CD14-positive monocyte (primary cell): ENCODE data around the gene SRGAP2C. TPM values are rescaled to one million over a fixed set of nuclear protein-coding genes. Genes with fewer than 3 reads are reported as not detected.
"Not testable (repeated sequence)": the region's sequence is repeated elsewhere in the genome, so short reads cannot be mapped to it uniquely, and the experiment has no call there.

Experiments
- DNase-seq, 3 donors: peaks; one replicate each; pipeline ENCODE4 v3.0.0-alpha.2; 2011 to 2022
- H2AFZ ChIP-seq: 2 replicates; pipeline ENCODE4 v1.6.0; 2012; ENCODE audit warnings: mild to moderate bottlenecking, low read depth, low read length, inconsistent platforms; ENCODE audit not compliant: insufficient read depth, poor library complexity, severe bottlenecking
- H3K27ac ChIP-seq, 2 donors: 1 replicate in 1 of 2; 2 replicates in 1 of 2; pipeline ENCODE4 v1.5.1; 2012 to 2013; ENCODE audit warnings: low read length in 2 of 2, control low read depth in 1 of 2, inconsistent platforms in 1 of 2, low read depth in 1 of 2, mild to moderate bottlenecking in 1 of 2
- H3K27me3 ChIP-seq, 2 donors: one replicate each; pipeline versions ENCODE4 v1.6.0 to v1.6.1; 2011 to 2013; ENCODE audit warnings: low read length in 2 of 2; ENCODE audit not compliant: control insufficient read depth in 2 of 2, insufficient read depth in 2 of 2
- H3K36me3 ChIP-seq, 2 donors: replicated peaks in 1 of 2; 1 replicate in 1 of 2; 2 replicates in 1 of 2; pipeline versions ENCODE4 v1.5.1 to v1.6.1; 2012 to 2013; ENCODE audit warnings: low read length in 2 of 2, control low read depth in 1 of 2, inconsistent platforms in 1 of 2, mild to moderate bottlenecking in 1 of 2; ENCODE audit not compliant: insufficient read depth in 2 of 2, control insufficient read depth in 1 of 2
- H3K4me1 ChIP-seq, 2 donors: 1 replicate in 1 of 2; 2 replicates in 1 of 2; pipeline versions ENCODE4 v1.5.1 to v1.6.1; 2012 to 2013; ENCODE audit warnings: low read length in 2 of 2, control low read depth in 1 of 2, inconsistent platforms in 1 of 2, mild to moderate bottlenecking in 1 of 2, moderate library complexity in 1 of 2; ENCODE audit not compliant: insufficient read depth in 2 of 2, control insufficient read depth in 1 of 2
- H3K4me2 ChIP-seq: replicated peaks from 2 replicates; pipeline ENCODE3; 2012; ENCODE audit warnings: low read length, moderate library complexity, mild to moderate bottlenecking; ENCODE audit not compliant: poor library complexity, severe bottlenecking; ENCODE audit errors: extremely low read depth
- H3K4me3 ChIP-seq, 3 experiments: fragments of 200-600 bp in 1 of 3; sonication (generic) in 1 of 3; replicated peaks in 1 of 3; 1 replicate in 2 of 3; 2 replicates in 1 of 3; pipeline ENCODE4 v1.5.1; 2011 to 2013; ENCODE audit warnings: low read length in 3 of 3, mild to moderate bottlenecking in 3 of 3, control low read depth in 2 of 3, low read depth in 2 of 3, inconsistent platforms in 1 of 3, moderate library complexity in 1 of 3
- H3K79me2 ChIP-seq: 2 replicates; pipeline ENCODE4 v1.6.0; 2012; ENCODE audit warnings: mild to moderate bottlenecking, control low read depth, inconsistent platforms, low read length, moderate library complexity; ENCODE audit not compliant: insufficient read depth
- H3K9ac ChIP-seq: 2 replicates; pipeline ENCODE4 v1.6.0; 2017; ENCODE audit warnings: low read length, mild to moderate bottlenecking; ENCODE audit not compliant: insufficient read depth, poor library complexity, severe bottlenecking
- H3K9me3 ChIP-seq, 2 donors: replicated peaks in 1 of 2; 1 replicate in 1 of 2; 2 replicates in 1 of 2; pipeline versions ENCODE4 v1.5.1 to v1.6.1; 2012 to 2013; ENCODE audit warnings: low read length in 2 of 2, control low read depth in 1 of 2; ENCODE audit not compliant: control insufficient read depth in 1 of 2, insufficient read depth in 1 of 2
- H4K20me1 ChIP-seq: 2 replicates; pipeline ENCODE4 v1.6.0; 2012; ENCODE audit warnings: mild to moderate bottlenecking, low read length, control low read depth, moderate library complexity; ENCODE audit not compliant: insufficient read depth
- H3K27ac Mint-ChIP-seq, 7 donors: one replicate each; pipeline ENCODE4 v1.8.0; 2020; ENCODE audit warnings: mild to moderate bottlenecking in 7 of 7, mixed read lengths in 7 of 7, moderate library complexity in 6 of 7, inconsistent platforms in 2 of 7
- H3K27me3 Mint-ChIP-seq, 3 donors: one replicate each; pipeline ENCODE4 v1.8.0; 2021 to 2022; ENCODE audit warnings: low read depth in 3 of 3, mild to moderate bottlenecking in 3 of 3, mixed read lengths in 3 of 3, moderate library complexity in 3 of 3, inconsistent platforms in 1 of 3
- H3K36me3 Mint-ChIP-seq, 2 donors: one replicate each; pipeline ENCODE4 v1.8.0; 2020; ENCODE audit warnings: mixed read lengths in 2 of 2, inconsistent platforms in 1 of 2, mild to moderate bottlenecking in 1 of 2
- H3K4me1 Mint-ChIP-seq: one replicate; pipeline ENCODE4 v1.8.0; 2020; ENCODE audit warnings: mild to moderate bottlenecking, mixed read lengths
- H3K4me3 Mint-ChIP-seq, 2 donors: one replicate each; pipeline ENCODE4 v1.8.0; 2020; ENCODE audit warnings: mild to moderate bottlenecking in 2 of 2, mixed read lengths in 2 of 2, moderate library complexity in 1 of 2
- H3K9me3 Mint-ChIP-seq, 7 donors: one replicate each; pipeline ENCODE4 v1.8.0; 2020 to 2022; ENCODE audit warnings: mixed read lengths in 7 of 7, mild to moderate bottlenecking in 6 of 7, moderate library complexity in 6 of 7, inconsistent platforms in 2 of 7
- WGBS: methylation state at CpG from one replicate; pipeline ENCODE4 v1.1.5; 2013; ENCODE audit warnings: missing lambda C conversion rate; ENCODE audit not compliant: insufficient coverage; 5-methylcytosine and 5-hydroxymethylcytosine counted together
- intact Hi-C, 2 donors: fragments of 100-400 bp; cut with micrococcal nuclease; formaldehyde crosslinking; loops; one replicate each; pipeline versions ENCODE4 v1.15.0 to v1.15.1; 2023
- polyA plus RNA-seq, 3 donors: library from polyadenylated mRNA; depleted of rRNA in 1 of 3; unstranded in 2 of 3; stranded (reverse) in 1 of 3; fragments of 300-500 nt in 2 of 3; fragments of >200 nt in 1 of 3; fragmentation: Illumina TruSeq in 2 of 3; gene quantifications; 1 replicate in 2 of 3; 2 replicates in 1 of 3; pipeline ENCODE4 v1.2.3, GENCODE V29; 2012 to 2021

The SRGAP2C gene
- polyA plus RNA-seq, 3 donors: 3.7 to 13.5 (median 5.4) TPM

DNA sequence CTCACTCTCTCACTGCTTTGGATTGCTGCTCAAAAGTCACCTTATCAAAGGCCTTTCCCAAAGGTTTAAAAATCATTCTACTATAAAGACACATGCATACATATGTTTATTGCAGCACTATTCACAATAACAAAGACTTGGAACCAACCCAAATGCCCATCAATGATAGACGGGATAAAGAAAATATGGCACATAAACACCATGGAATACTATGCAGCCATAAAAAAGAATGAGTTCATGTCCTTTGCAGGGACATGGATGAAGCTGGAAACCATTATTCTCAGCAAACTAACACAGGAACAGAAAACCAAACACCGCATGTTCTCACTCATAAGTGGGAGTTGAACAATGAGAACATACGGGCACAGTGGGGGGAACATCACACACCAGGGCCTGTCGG lies 45.9 kb downstream of the SRGAP2C start:
- H3K27me3 Mint-ChIP-seq, DNase-seq, H3K36me3 Mint-ChIP-seq, H3K9me3 Mint-ChIP-seq, H3K4me1 Mint-ChIP-seq, H3K4me3 ChIP-seq, H3K27me3 ChIP-seq, H3K36me3 ChIP-seq, H3K27ac ChIP-seq, intact Hi-C loops, H3K4me2 ChIP-seq, H3K27ac Mint-ChIP-seq, H3K4me3 Mint-ChIP-seq, H3K9me3 ChIP-seq, H4K20me1 ChIP-seq, H3K4me1 ChIP-seq, H2AFZ ChIP-seq, H3K9ac ChIP-seq: not testable (repeated sequence)
- WGBS: no CpG with 5 or more reads among the region's 4 CpGs
- H3K79me2 ChIP-seq: peaks cover 13% of the 10 kb centered on the region

DNA sequence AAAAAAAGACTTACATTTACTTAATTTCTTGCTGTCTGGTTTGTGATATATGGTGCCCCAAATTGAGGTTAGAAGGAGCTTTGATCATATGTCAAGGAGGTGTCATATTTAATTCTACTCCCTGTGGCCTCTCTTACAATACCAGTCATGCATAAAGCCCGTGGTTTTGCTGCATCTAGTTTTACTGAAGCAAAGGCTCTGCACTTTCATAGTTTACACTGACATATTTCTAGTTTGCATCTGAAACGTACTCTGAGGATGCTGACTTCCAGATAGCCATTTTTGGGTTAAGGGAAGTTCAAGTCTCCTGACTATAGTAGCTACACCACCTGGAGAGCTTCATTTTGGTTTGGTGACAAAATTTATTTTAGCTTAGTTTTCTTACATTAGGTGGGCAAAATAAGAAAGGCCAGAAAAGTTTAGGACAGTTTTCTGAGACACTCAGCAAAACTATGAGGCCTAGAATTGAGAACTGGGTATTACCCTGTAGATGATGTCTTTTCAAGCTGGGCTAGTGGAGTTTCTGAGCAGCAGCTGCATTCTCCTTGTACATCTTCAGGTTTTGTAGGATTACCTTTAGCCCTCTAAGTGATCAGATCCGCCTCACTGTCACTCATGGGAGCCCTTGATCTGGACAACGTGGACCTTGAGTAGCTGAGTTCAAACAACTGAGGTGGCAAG lies 47.8 kb downstream of the SRGAP2C start:
- H3K27me3 ChIP-seq, H3K4me2 ChIP-seq, H3K36me3 ChIP-seq, H3K4me1 ChIP-seq, DNase-seq, H3K27ac ChIP-seq, H3K27ac Mint-ChIP-seq, H3K36me3 Mint-ChIP-seq, H3K4me3 Mint-ChIP-seq, H3K9me3 ChIP-seq, H3K9me3 Mint-ChIP-seq, H3K9ac ChIP-seq, H2AFZ ChIP-seq, H3K4me3 ChIP-seq, H3K27me3 Mint-ChIP-seq, H3K79me2 ChIP-seq, intact Hi-C loops, H4K20me1 ChIP-seq, H3K4me1 Mint-ChIP-seq: not testable (repeated sequence)
- no CpG with 5 or more reads among the region's 4 CpGs for WGBS

DNA sequence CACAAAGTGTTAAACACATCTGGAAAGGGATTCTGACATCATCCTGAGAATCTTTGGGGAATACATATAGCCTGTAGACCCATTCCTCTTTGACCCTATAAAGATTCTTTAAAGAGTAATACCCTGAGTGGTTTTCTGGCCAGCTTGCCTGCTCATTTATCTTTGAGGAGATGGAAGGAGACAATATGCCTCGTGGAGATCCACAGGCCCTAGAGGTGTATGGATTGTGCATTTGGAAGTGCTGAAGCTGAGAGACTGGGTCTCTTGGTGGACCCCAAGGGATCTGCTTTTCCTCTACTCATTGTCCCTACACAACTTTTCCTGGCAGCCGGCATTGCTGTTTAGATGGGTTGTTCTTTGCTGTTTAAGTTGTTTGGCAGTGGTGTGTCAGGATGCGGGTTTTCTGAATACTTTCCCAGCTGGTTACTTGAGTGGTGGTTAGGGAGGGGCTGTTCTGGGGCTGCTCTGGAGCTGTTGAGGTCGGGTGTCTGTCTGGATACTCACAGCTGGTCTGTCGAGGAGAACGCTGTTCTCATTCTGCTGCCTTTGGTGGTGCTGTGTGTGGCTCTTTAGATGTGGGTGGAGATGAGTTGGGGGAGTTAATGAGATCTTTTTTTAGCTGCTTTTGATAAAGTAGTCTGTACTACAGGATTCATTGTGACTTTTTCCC lies 49.5 kb downstream of the SRGAP2C start:
- DNase-seq, H3K36me3 ChIP-seq, intact Hi-C loops, H3K4me3 ChIP-seq, H3K27ac ChIP-seq, H4K20me1 ChIP-seq, H2AFZ ChIP-seq, H3K4me1 Mint-ChIP-seq, H3K4me3 Mint-ChIP-seq, H3K4me1 ChIP-seq, H3K9me3 Mint-ChIP-seq, H3K79me2 ChIP-seq, H3K9me3 ChIP-seq, H3K36me3 Mint-ChIP-seq, H3K27ac Mint-ChIP-seq, H3K27me3 Mint-ChIP-seq, H3K27me3 ChIP-seq, H3K4me2 ChIP-seq, H3K9ac ChIP-seq: not testable (repeated sequence)
- WGBS: no CpG with 5 or more reads among the region's 6 CpGs

DNA sequence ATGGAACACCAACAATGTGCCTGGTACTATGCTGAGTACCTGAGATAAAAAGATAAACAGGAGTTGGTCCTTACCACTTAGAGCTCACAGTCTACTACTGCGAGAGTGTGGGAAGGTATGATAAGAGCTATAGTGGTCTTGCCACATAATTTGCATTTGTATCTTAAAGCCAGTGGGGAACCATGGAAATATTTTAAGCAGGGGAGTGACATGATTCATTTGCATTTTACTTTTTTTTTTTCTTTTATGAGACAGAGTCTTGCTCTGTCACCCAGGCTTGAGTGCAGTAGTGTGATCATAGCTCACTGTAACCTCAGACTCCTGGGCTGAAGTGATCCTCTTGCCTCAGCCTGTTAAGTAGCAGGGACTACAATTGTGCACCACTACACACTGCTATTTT lies 53.6 kb downstream of the SRGAP2C start:
- H3K36me3 Mint-ChIP-seq, DNase-seq, H3K27ac ChIP-seq, H3K4me2 ChIP-seq, H3K4me1 ChIP-seq, H3K79me2 ChIP-seq, H3K4me1 Mint-ChIP-seq, H3K9me3 Mint-ChIP-seq, H2AFZ ChIP-seq, H3K27me3 Mint-ChIP-seq, H3K27me3 ChIP-seq, H4K20me1 ChIP-seq, H3K4me3 ChIP-seq, H3K4me3 Mint-ChIP-seq, H3K9ac ChIP-seq, H3K9me3 ChIP-seq, intact Hi-C loops, H3K36me3 ChIP-seq, H3K27ac Mint-ChIP-seq: not testable (repeated sequence)
- no CpG with 5 or more reads among the region's 1 CpG for WGBS
